Measurements from ENCODE around the gene PPFIBP2.

Gene PPFIBP2

DNA sequence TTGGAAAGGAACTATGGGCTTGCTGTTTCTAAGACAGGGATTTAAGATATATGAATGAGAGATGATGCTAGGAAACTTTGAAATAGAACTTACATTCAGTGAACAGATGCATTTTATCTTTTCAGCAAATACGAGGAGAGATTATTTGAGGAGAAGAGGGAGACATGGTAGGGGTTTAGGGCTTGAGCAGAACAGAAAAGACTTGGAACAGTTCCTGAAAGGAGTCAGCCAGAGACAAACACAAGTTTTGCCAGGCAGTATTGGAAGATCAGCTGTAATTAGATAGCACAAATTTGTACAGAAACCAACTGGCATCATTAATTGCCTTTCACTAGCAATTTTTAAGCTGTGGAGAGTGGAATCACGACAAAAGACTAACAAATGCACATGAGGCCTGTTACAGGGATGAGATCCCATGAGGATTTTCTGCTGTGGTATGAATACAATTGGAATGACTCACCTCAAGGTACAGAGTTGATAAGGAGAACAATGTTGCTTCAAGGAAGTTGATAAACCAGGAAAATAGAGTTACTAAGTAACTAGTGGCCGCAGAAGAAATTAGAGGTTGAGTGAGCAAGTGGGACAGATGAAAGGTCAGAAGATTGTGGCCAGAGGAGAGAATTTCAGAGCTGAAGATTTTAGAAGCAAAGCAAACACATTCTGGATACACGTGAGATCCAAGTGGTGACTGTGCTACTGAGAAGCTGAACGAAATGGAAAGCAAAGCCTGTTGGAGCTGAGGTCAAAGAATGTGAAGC is 91.6 kb downstream of the PPFIBP2 start:
- DNase-seq: no peak

DNA sequence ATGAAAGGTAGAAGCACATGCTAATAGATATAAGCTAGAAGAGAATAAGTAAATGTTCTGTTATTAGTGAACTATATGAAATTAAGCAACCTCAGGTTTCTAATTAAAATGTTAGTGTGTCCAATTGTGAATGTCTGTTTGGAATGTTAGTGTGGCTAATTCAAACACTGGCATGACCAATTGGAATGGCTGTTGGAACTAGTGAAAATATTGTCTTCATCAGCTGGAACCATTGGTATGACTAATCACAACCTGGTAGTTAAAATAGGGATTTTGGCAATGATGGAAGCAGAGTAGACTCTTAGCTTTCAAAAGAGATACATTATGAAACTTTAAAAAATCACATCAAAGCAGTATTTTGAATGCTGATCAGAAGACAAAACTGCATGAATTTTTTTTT is 92.7 kb downstream of the PPFIBP2 start:
- DNase-seq: no peak

DNA sequence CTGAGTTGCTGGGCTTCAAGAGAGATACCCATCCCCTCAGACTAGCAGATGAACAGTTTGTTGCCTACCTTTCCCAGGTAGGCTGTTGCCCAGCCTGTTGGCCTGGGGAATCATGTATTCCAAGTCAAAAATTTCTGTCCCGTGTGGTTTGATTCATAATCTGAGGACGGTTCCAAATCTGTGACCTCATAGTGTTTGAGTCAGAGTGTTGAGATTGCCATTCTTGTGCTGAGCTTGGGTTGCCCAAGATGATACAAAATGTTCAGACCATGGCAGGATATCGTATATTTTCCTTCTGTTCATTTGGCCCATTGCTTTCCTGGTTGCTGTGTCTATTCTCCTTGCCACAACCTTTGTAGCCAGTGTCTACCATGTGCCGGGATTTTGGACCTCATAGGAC is 95.2 kb downstream of the PPFIBP2 start:
- no peak for DNase-seq

GRCh38 chr11:7609521-7609920 is 95.7 kb downstream of the PPFIBP2 start:
- DNase-seq: no peak

DNA sequence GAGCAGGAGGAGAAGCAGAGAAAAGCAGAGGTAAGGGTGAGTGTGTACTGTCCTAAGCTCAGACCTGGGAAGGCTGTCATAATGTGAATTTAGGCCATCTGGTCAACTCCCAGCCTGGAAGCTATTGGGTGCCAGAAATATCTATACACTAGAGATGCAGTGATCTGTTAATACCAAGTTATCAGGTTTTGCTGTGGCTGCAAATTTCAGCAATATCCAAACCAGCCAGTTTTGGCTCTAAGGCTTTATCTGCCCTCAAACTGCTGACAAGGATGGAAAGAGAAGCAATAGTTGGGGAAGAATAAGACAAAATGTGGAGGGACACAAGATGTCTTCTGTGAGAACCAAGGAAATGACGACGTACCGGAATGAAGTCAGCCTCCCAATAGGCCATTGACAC is 96.6 kb downstream of the PPFIBP2 start:
- DNase-seq: no peak

GRCh38 chr11:7611411-7611810 is 97.6 kb downstream of the PPFIBP2 start:
- DNase-seq: no peak

DNA sequence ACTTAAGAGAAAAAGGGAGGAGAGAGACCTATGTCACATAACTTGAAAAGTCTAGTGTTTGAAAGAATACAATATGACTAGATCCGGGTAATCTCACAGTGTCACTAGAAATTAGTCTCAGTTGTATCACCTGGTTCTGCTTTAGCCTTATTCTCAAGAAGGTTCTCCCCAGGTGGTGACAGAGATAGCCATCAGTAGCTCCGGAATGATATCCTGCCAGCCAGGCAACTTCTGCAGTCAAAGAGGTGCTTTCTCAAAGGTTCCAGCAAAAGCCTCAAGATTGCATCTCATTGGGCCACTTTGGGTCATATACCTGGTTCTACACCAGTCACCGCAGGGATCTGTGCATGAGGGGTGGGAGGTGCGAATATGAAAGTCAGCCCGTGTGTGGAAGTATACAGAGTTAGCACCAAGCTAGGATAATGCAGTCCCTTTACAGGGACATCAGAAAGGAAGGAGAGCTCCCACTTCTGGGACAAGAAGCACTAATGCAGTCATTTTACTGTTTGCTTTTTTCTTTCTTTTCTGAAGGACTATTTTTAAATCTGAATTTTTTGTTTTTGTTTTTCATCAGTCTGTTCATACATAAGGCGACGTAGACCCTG is 98.4 kb downstream of the PPFIBP2 start:
- DNase-seq: no peak

DNA sequence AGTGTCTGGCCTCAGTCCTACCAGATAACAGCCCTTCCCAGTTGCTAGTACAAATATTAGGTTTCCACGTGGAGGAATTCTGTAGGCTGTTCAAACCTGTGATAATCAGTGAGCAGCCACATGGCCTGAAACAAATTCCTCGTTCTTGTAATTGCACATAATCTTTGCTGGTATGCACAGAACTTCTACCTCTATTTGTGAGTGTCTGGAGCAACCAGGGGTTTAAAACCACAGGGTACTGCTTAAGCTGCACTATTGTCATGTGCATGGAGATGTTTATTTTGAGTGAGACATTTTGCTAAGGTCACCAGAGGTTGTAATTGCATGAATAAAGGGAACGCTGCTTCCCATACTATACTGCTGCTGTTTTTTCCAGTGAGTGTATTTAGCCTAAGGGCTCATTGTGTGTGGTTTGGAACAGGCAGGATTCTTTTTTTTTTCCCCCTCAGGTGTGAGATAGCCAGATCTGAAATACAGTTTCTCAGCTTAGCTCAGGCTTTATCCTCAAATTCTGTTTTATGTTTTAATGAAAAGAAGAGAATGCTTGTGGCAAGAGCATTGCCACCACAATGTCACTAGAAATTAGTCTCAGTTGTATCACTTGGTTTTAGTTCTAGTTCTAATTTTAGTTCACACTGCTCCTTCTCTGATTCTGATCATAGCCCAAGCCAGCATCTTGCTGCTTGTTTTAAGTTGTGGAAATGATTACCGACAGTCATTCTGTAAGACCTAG is 99.0 kb downstream of the PPFIBP2 start:
- DNase-seq: no peak

GRCh38 chr11:7613394-7613720 is 99.6 kb downstream of the PPFIBP2 start:
- DNase-seq: no peak

- no peak for DNase-seq
These were observed 100.9 kb downstream of the PPFIBP2 start for GRCh38 chr11:7614656-7615055.

DNA sequence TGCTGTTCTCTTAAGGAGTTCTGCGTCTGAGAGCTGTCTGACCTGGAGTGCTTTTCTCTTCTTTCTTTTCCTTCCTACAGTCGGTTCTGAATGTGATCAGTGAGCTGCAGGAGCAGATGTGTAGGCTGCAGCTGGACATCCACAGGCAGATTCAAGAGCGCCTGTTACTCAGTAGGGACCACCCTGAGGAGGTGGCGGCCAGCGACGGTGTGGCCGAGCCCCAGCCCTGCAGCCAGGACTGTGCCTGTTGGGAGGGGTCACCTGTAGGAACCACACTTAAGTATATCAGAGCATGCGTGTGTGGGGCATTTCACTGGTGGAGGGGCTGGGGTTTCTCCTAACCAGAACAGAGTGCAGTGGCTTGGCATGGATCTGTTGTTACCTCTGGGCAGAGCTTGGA is 103.2 kb downstream of the PPFIBP2 start:
- DNase-seq: no peak

GRCh38 chr11:7619322-7619721 is 105.5 kb downstream of the PPFIBP2 start:
- no peak for DNase-seq

GRCh38 chr11:7621090-7621489 is 107.3 kb downstream of the PPFIBP2 start:
- DNase-seq: no peak

DNA sequence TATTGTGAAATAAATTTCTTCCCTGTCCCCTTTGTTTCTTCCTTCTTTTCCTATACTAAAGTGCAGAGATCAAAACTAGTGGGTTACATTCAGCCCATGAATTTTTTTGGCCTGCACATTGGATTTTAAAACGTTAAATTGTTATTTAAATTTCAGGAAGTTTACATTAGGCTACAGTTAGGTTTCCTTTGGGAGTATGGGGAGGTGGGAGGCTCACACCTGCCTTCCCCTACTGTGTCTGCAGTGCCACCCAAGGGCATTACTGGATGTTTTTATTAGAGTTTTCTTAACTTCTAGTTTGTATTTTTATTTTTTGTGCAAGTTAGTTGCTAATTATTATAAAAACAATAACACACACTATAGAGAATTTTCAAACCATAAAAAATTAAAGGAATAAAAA is 107.8 kb downstream of the PPFIBP2 start:
- no peak for DNase-seq

GRCh38 chr11:7622721-7623120 is 108.9 kb downstream of the PPFIBP2 start:
- DNase-seq: no peak

DNA sequence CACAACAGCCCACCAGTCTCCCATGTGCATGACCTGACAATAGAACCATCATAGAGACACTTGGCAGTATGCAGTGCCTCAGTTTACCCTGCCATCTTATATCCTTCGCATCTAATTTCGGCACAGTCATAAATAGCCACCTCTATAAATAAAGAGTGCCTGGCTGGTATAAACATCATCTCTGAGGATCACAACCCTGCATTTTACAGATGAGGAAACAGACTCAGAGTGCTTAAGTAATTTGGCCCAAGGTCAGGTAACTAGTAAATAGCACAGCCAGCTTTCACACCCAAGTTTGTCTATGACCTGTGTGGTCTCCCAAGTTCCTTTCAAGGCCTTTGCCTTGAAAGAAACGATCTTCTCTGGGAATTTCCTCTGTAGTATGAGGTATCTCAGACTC is 114.9 kb downstream of the PPFIBP2 start:
- DNase-seq: no peak

GRCh38 chr11:7630002-7630401 is 116.2 kb downstream of the PPFIBP2 start:
- no peak for DNase-seq

DNA sequence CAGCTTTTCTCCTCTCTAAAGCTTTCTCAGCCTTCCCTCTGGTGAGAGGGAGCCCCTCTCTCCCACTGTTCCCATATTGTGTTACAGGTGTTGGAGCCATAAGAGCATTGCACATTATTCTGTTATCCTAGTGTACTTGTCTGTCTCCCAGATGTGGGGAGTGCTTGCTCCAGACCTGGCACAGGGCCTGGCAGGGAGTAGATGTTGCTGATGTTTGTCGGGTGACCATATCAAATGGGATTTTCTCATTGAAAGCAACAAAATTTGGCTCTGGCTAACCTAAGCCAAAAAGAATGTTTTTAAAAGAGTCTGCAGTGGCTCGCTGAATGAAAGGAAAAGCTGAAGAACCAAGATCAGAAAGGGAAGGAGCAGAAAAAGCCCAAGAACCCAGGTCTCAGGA is 118.4 kb downstream of the PPFIBP2 start:
- no peak for DNase-seq

- no peak for DNase-seq
These were observed 121.3 kb downstream of the PPFIBP2 start for GRCh38 chr11:7635137-7635536.

- no peak for DNase-seq
These were observed 121.9 kb downstream of the PPFIBP2 start for GRCh38 chr11:7635708-7636107.

DNA sequence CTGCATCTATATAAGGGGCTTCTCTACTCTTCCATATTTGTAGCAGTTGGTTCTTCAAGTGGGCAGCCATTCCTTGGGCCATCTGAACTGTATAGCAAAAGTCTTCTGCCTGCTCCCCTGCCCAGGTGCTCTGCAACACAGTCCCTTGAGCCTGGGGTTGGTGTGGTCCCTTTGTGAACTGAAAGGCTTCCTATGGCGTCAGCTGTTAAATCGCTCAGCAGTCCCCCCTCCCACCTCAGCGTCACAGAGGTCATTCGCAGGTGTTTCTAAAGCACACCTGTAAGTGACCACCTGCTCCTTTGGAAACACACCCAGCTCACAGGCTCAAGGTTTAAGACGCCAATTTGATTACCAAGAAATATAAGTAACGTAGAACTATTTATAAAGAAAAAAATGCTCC is 122.6 kb downstream of the PPFIBP2 start:
- no peak for DNase-seq

DNA sequence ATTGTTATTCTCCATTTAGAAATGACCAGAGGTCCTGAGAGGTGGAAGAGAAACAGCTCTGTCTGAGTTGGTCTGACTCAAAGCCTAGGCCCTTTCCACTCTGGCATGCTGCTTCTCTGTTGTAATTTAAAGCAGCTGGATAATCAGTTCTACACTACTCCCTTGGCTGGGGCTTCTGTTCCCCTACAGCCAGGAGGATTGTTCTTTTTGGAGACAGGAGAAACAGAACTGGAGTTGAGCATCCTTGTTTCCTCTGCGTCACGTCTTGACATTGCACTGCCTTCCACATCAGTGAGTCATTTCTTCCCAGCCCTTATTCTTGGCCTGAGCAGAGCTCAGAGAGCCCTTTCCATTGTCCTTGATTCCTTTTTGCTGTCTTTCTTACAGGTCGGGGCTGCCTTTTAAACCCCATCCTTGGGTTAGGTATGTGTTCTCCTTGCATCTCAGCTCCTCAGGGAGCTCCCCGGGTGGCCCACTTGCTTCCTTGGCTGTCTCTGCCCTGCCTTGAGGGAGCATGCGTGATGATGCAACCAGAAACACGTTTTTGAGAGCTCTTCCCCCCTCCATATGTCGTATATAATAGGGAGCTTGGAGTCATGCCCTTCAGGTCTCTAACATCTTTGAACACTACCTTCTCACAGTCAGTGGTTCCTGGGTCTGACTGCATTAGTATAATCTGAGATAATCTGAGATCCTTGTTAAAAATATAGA is 123.8 kb downstream of the PPFIBP2 start:
- no peak for DNase-seq

DNA sequence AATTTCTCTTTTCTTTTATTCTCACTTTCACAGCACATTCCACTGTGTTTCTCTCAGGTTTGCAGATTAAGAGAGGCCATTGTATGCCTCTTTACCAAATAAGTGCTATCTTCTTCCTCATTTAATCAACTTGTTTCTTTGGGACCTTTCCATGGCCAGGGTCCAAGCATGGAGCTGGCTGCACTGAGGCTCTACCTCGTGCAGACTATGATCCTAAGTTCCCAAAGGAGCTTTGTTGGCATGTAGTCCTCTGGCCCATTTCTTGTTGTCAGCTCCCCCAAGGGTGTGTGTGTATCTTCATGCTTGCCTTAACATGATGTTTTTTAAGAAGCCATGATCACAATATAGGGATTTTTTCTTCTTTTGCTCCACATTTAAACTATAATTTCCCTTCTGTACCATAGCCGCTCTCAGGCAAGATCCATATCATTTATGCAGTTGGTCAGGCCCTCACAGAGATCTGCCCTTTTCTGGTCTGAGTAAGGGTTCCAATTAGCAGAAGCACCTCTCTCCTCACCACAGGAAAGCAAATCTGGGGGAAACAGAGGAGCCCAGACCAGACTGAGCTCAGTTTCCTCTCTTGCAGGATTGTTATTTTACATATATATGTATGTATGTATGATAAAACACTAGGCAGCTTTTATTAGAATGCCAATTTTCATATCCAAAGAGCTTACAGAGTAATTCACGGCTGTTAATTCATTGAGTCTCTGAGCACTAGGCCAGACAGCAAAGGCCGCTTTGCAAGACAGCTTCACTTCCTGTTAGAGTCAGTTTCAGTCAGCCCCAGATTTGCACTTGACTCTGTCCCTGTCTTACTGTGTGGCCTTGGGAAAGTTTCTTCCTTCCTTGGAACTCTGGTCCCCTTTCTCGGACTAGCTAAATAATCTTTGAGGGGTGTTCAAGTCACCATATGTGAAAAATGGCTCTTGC is 125.2 kb downstream of the PPFIBP2 start:
- no peak for DNase-seq
